ENCODE data around the gene EML6.

The EML6 gene

GRCh38 chr2:54763636-54764291 is 40.3 kb downstream of the EML6 start:
- TF ChIP-seq CTCF (IDR thresholded peaks at IDR 0.05; ENCODE audit: unreplicated experiment in 3 of 3): no peak
- no peaks in the 10 kb centered on the region for H3K36me3 Mint-ChIP-seq (ENCODE audit: low read depth)
- H3K27me3 Mint-ChIP-seq (ENCODE audit: low read depth): no peaks in the 10 kb centered on the region
- H3K4me3 Mint-ChIP-seq: no peak overlapping the region
- H3K4me1 Mint-ChIP-seq: no peaks in the 10 kb centered on the region
- H3K9me3 Mint-ChIP-seq: no peaks in the 10 kb centered on the region
- H3K27ac Mint-ChIP-seq: no peak overlapping the region

GRCh38 chr2:54767921-54768320 is 44.5 kb downstream of the EML6 start:
- H3K4me1 Mint-ChIP-seq: peaks cover 15% of the 10 kb centered on the region
- no peak overlapping the region for H3K27ac Mint-ChIP-seq
- TF ChIP-seq CTCF (IDR thresholded peaks at IDR 0.05; ENCODE audit: unreplicated experiment in 3 of 3): no peak
- H3K4me3 Mint-ChIP-seq: no peak overlapping the region
- no peaks in the 10 kb centered on the region for H3K36me3 Mint-ChIP-seq (ENCODE audit: low read depth)
- no peaks in the 10 kb centered on the region for H3K27me3 Mint-ChIP-seq (ENCODE audit: low read depth)
- H3K9me3 Mint-ChIP-seq: no peaks in the 10 kb centered on the region

- Mint-ChIP-seq H3K27me3 (ENCODE audit: low read depth) (no peaks in the 10 kb centered on the region), H3K36me3 (ENCODE audit: low read depth) (peaks cover under 1% of the 10 kb centered on the region), H3K4me3 (no peak overlapping the region), H3K27ac (no peak overlapping the region), H3K4me1 (peaks cover 15% of the 10 kb centered on the region), H3K9me3 (peaks cover 6% of the 10 kb centered on the region)
- no peak for TF ChIP-seq CTCF (IDR thresholded peaks at IDR 0.05; ENCODE audit: unreplicated experiment in 3 of 3)
Observed at GRCh38 chr2:54768772-54769428, 45.4 kb downstream of the EML6 start.

- Mint-ChIP-seq H3K9me3 (peaks cover 13% of the 10 kb centered on the region), H3K36me3 (ENCODE audit: low read depth) (peaks cover 5% of the 10 kb centered on the region), H3K27ac (no peak overlapping the region), H3K4me3 (no peak overlapping the region), H3K4me1 (peaks cover 15% of the 10 kb centered on the region), H3K27me3 (ENCODE audit: low read depth) (no peaks in the 10 kb centered on the region)
- no peak for TF ChIP-seq CTCF (IDR thresholded peaks at IDR 0.05; ENCODE audit: unreplicated experiment in 3 of 3)
Observed at GRCh38 chr2:54770211-54770610, 46.7 kb downstream of the EML6 start.

GRCh38 chr2:54770676-54771075 is 47.2 kb downstream of the EML6 start:
- TF ChIP-seq CTCF (IDR thresholded peaks at IDR 0.05; ENCODE audit: unreplicated experiment in 3 of 3): no peak
- Mint-ChIP-seq H3K36me3 (ENCODE audit: low read depth) (peaks cover 5% of the 10 kb centered on the region), H3K27ac (no peak overlapping the region), H3K4me1 (peaks cover 15% of the 10 kb centered on the region), H3K9me3 (peaks cover 17% of the 10 kb centered on the region), H3K4me3 (no peak overlapping the region), H3K27me3 (ENCODE audit: low read depth) (no peaks in the 10 kb centered on the region)

Measured in nephron (organoid).